HCT116 (cell line): ENCODE results near the gene SIRPD.

Source experiments
- CEBPB ChIP-seq: IDR thresholded peaks from 2 replicates; pipeline ENCODE4 v1.6.1; 2012; ENCODE audit warnings: low read depth
- EZH2 ChIP-seq: fragments of 200-600 bp; sonication (generic); IDR thresholded peaks from 2 replicates; pipeline ENCODE4 v1.6.1; 2017; ENCODE audit warnings: antibody characterized with exemption, mixed run types
- EZH2phosphoT487 ChIP-seq: fragments of 200-600 bp; IDR thresholded peaks from 2 replicates; pipeline ENCODE4 v1.6.1; 2018; ENCODE audit warnings: antibody characterized with exemption, borderline replicate concordance
- FOSL1 ChIP-seq: IDR thresholded peaks from 2 replicates; pipeline ENCODE4 v1.6.1; 2012; ENCODE audit warnings: low read depth
- POLR2A ChIP-seq: IDR thresholded peaks from 2 replicates; pipeline ENCODE4 v1.7.0; 2011; ENCODE audit warnings: borderline replicate concordance; ENCODE audit not compliant: insufficient read depth, insufficient read length; ENCODE audit errors: extremely low read depth
- POLR2AphosphoS5 ChIP-seq: IDR thresholded peaks from 2 replicates; pipeline ENCODE4 v1.6.1; 2011; ENCODE audit warnings: mild to moderate bottlenecking, low read depth, low read length, moderate library complexity
- RAD21 ChIP-seq: IDR thresholded peaks from 2 replicates; pipeline ENCODE4 v1.6.1; 2012; ENCODE audit warnings: low read depth, mild to moderate bottlenecking
- SIN3A ChIP-seq: IDR thresholded peaks from 2 replicates; pipeline ENCODE4 v1.6.1; 2012; ENCODE audit warnings: low read depth
- SP1 ChIP-seq: IDR thresholded peaks from 2 replicates; pipeline ENCODE4 v1.6.1; 2012; ENCODE audit warnings: low read depth
- TCF7L2 ChIP-seq: IDR thresholded peaks from 2 replicates; pipeline ENCODE4 v1.7.0; 2011; ENCODE audit warnings: borderline replicate concordance, inconsistent platforms; ENCODE audit not compliant: insufficient read depth, insufficient read length; ENCODE audit errors: extremely low read depth
- YY1 ChIP-seq: IDR thresholded peaks from 2 replicates; pipeline ENCODE4 v1.6.1; 2011; ENCODE audit warnings: low read length, low read depth, moderate library complexity, mild to moderate bottlenecking; ENCODE audit not compliant: insufficient replicate concordance; ENCODE audit errors: extremely low read depth
- ZNF274 ChIP-seq: fragments of 200-500 bp; sonication (Bioruptor generic); IDR thresholded peaks from 2 replicates; pipeline ENCODE4 v1.6.1; 2014; ENCODE audit warnings: mild to moderate bottlenecking, low read depth, low read length, inconsistent platforms
- TF ChIP-seq, protein P1 (sequence below), 3 experiments: fragments of 200-600 bp in 1 of 3; sonication (generic) in 1 of 3; IDR thresholded peaks in 2 of 3; conservative IDR thresholded peaks in 1 of 3; 2 replicates each; pipeline ENCODE4 v1.5.1; 2012 to 2017; ENCODE audit warnings: low read depth in 2 of 3, low read length in 2 of 3, antibody characterized with exemption in 1 of 3, borderline replicate concordance in 1 of 3, control low read depth in 1 of 3, mild to moderate bottlenecking in 1 of 3, mixed read lengths in 1 of 3, mixed run types in 1 of 3, moderate library complexity in 1 of 3; ENCODE audit not compliant: insufficient read depth in 1 of 3
- TF ChIP-seq, protein P2 (sequence below): IDR thresholded peaks from 2 replicates; pipeline ENCODE4 v1.6.1; 2012

DNA sequence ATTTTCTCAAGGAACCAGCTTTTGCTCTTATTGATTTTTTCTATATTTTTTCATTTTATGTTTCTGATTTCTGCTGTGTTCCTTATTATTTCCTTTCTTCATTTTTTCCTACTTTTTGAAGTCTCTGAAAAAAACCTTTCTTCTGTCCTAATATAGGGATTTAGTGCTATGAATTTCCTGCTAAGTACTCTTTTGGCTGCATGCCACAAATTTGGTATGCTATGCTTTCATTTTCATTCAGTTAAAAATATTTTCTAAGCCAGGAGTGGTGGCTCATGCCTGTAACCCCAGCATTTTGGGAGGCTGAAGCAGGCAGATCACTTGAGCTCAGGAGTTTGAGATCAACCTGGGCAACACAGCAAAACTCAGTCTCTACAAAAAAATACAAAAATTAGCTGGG is 30.6 kb downstream of the SIRPD start:
- TF ChIP-seq, protein P1, sequence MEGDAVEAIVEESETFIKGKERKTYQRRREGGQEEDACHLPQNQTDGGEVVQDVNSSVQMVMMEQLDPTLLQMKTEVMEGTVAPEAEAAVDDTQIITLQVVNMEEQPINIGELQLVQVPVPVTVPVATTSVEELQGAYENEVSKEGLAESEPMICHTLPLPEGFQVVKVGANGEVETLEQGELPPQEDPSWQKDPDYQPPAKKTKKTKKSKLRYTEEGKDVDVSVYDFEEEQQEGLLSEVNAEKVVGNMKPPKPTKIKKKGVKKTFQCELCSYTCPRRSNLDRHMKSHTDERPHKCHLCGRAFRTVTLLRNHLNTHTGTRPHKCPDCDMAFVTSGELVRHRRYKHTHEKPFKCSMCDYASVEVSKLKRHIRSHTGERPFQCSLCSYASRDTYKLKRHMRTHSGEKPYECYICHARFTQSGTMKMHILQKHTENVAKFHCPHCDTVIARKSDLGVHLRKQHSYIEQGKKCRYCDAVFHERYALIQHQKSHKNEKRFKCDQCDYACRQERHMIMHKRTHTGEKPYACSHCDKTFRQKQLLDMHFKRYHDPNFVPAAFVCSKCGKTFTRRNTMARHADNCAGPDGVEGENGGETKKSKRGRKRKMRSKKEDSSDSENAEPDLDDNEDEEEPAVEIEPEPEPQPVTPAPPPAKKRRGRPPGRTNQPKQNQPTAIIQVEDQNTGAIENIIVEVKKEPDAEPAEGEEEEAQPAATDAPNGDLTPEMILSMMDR (IDR thresholded peaks at IDR 0.05 in 2 of 3, conservative IDR thresholded peaks at IDR 0.05 in 1 of 3; ENCODE audit: borderline replicate concordance in 1 of 3, insufficient read depth in 1 of 3, low read depth in 2 of 3, low read length in 2 of 3), result no peak
- TF ChIP-seq POLR2A, result no peak
- no peak for TF ChIP-seq TCF7L2
- TF ChIP-seq EZH2, result no peak
- no peak for TF ChIP-seq FOSL1
- TF ChIP-seq SP1, result no peak
- TF ChIP-seq EZH2phosphoT487, result no peak
- no peak for TF ChIP-seq POLR2AphosphoS5
- TF ChIP-seq, protein P2, sequence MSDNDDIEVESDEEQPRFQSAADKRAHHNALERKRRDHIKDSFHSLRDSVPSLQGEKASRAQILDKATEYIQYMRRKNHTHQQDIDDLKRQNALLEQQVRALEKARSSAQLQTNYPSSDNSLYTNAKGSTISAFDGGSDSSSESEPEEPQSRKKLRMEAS, result no peak
- TF ChIP-seq ZNF274, result no peak
- TF ChIP-seq YY1, result no peak
- no peak for TF ChIP-seq SIN3A
- TF ChIP-seq RAD21, result no peak
- no peak for TF ChIP-seq CEBPB
